PC-3 (cell line): Measurements from ENCODE around the gene GDF15. TPM values are rescaled to one million over a fixed set of nuclear protein-coding genes. Genes with fewer than 3 reads are reported as not detected.

ENCODE experiments used
- ATAC-seq: fragments of 200-7000 bp; cut with Tn5 transposase; 2 replicates; pipeline ENCODE4 v1.9.1; 2020; ENCODE audit warnings: mild to moderate bottlenecking, moderate library complexity
- BruUV-seq: library from RNA; stranded (reverse); fragments of 400-500 nt; replicated peaks from 2 replicates; lab custom pipeline; 2021; lab: Mats Ljungman, UMichigan
- CTCF ChIA-PET: fragments of 300-600 bp; sonication (Branson Sonifier 250); formaldehyde crosslinking; loops from one replicate; lab custom pipeline; 2022; ENCODE audit warnings: antibody characterized with exemption; lab: Charles Lee
- POLR2A ChIA-PET: fragments of 300-600 bp; sonication (Branson Sonifier 250); formaldehyde crosslinking; loops from one replicate; lab custom pipeline; 2022; ENCODE audit warnings: antibody characterized with exemption; ENCODE audit not compliant: unreplicated experiment; lab: Charles Lee
- DNase-seq: peaks from one replicate; pipeline ENCODE4 v3.0.0-alpha.2; 2015
- H2AFZ ChIP-seq: fragments of 300-600 bp; sonication (generic); 2 replicates; pipeline ENCODE4 v1.6.0; 2016; ENCODE audit warnings: antibody characterized with exemption, low read length
- H3F3A ChIP-seq: fragments of 300-600 bp; sonication (generic); one replicate; pipeline ENCODE4 v1.6.0; 2017; ENCODE audit warnings: antibody characterized with exemption, low read length, control low read depth, mild to moderate bottlenecking; ENCODE audit not compliant: unreplicated experiment
- H3K27ac ChIP-seq: fragments of 300-600 bp; sonication (generic); 2 replicates; pipeline ENCODE4 v1.5.1; 2016; ENCODE audit warnings: mild to moderate bottlenecking, low read length
- H3K27me3 ChIP-seq: fragments of 300-600 bp; sonication (generic); 2 replicates; pipeline ENCODE4 v1.6.1; 2016; ENCODE audit warnings: low read length, mixed read lengths
- H3K36me3 ChIP-seq: fragments of 300-600 bp; sonication (generic); 2 replicates; pipeline ENCODE4 v1.6.1; 2016; ENCODE audit warnings: low read depth, mixed run types, low read length, mixed read lengths
- H3K4me1 ChIP-seq: fragments of 300-600 bp; sonication (generic); 2 replicates; pipeline ENCODE4 v1.5.1; 2016; ENCODE audit warnings: low read length; ENCODE audit not compliant: insufficient read depth
- H3K4me2 ChIP-seq: fragments of 300-600 bp; sonication (generic); 2 replicates; pipeline ENCODE4 v1.6.0; 2016; ENCODE audit warnings: low read length
- H3K4me3 ChIP-seq: fragments of 300-600 bp; sonication (generic); 2 replicates; pipeline ENCODE4 v1.5.1; 2016; ENCODE audit warnings: mild to moderate bottlenecking, low read length, mixed read lengths
- H3K79me2 ChIP-seq: fragments of 300-600 bp; sonication (generic); 2 replicates; pipeline ENCODE4 v1.6.1; 2017; ENCODE audit warnings: low read length, mixed read lengths
- H3K9ac ChIP-seq: fragments of 300-600 bp; sonication (generic); 2 replicates; pipeline ENCODE4 v1.6.0; 2016; ENCODE audit warnings: mild to moderate bottlenecking, low read length
- H3K9me2 ChIP-seq: fragments of 300-600 bp; sonication (generic); replicated peaks from 2 replicates; pipeline ENCODE4 v1.6.1; 2016; ENCODE audit warnings: mixed run types, low read length, mixed read lengths
- H3K9me3 ChIP-seq: fragments of 300-600 bp; sonication (generic); 2 replicates; pipeline ENCODE4 v1.6.1; 2016; ENCODE audit warnings: low read length, mixed read lengths
- H4K20me1 ChIP-seq: fragments of 300-600 bp; sonication (generic); 2 replicates; pipeline ENCODE4 v1.6.1; 2016; ENCODE audit warnings: low read length, mixed read lengths
- EZH2 ChIP-seq: fragments of 300-600 bp; sonication (generic); IDR thresholded peaks from one replicate; pipeline ENCODE4 v1.6.1; 2017; ENCODE audit warnings: antibody characterized with exemption, mild to moderate bottlenecking, low read length; ENCODE audit not compliant: unreplicated experiment
- EZH2phosphoT487 ChIP-seq: fragments of 300-600 bp; sonication (generic); IDR thresholded peaks from 2 replicates; pipeline ENCODE4 v1.6.1; 2018; ENCODE audit warnings: mild to moderate bottlenecking, antibody characterized with exemption, low read length, borderline replicate concordance
- intact Hi-C: fragments of 100-400 bp; cut with micrococcal nuclease; formaldehyde crosslinking; loops from 2 replicates; pipeline ENCODE4 v1.9.0; 2023
- total RNA-seq: library from RNA; depleted of rRNA; stranded (reverse); fragments of >200 nt; gene quantifications from 2 replicates; pipeline ENCODE4 v1.2.3, GENCODE V29; 2014
- TF ChIP-seq, protein P1 (sequence below): fragments of 300-600 bp; sonication (generic); conservative IDR thresholded peaks from 2 replicates; pipeline ENCODE4 v1.5.1; 2017; ENCODE audit warnings: antibody characterized with exemption, low read depth, mild to moderate bottlenecking, low read length

GDF15 gene
- total RNA-seq, 1 experiment from 2014 or later = 84.3 TPM

DNA sequence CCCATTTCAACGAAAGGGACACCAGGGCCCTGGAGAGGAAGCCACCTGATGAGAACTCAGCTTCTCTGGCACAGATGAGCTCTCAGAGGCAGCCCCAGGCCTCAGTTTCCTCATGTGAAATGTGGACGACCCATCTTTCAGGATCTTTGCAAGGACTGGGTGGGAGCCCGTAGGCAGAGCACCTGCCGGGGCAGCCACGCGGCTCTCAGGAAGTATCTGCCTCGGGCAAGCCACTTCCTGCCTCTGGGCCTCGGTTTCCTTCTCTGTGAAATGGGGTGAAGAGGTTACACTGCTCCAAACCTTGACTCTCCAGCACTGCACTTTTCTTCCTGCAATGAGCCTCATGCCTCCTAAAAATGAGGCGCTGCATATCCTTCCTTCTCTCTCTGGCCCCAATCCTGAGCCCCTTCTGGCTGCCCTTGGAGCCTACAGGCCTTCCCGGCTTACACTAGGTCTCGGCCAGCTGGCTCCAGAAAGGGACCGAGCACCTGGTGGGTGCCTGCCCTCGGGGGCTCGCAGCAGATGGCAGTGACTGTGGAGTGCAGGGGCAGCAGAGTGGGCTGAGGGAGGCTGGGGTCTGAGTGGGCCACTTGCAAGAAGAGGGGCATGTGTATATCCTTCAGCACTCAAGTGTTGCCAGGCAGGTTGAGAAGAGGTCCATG, 36.7 kb downstream of the GDF15 start:
- POLR2A ChIA-PET = no interaction called here
- DNase-seq (no peak), ATAC-seq (no peak)
- Histone ChIP-seq H3K27me3 (no peaks in the 10 kb centered on the region), H3K9me2 (no peaks in the 10 kb centered on the region), H3F3A (no peaks in the 10 kb centered on the region), H3K9ac (no peak overlapping the region), H3K36me3 (no peaks in the 10 kb centered on the region), H4K20me1 (peaks cover 11% of the 10 kb centered on the region; the same call in 1 of the 2 replicates), H3K4me2 (no peak overlapping the region), H2AFZ (no peak overlapping the region), H3K9me3 (no peaks in the 10 kb centered on the region), H3K79me2 (peaks cover 51% of the 10 kb centered on the region), H3K4me3 (no peak overlapping the region), H3K27ac (no peak overlapping the region), H3K4me1 (peaks cover 25% of the 10 kb centered on the region)
- CTCF ChIA-PET = no interaction called here
- intact Hi-C loops = no loop called here
- TF ChIP-seq EZH2 = no peak
- TF ChIP-seq, protein P1, sequence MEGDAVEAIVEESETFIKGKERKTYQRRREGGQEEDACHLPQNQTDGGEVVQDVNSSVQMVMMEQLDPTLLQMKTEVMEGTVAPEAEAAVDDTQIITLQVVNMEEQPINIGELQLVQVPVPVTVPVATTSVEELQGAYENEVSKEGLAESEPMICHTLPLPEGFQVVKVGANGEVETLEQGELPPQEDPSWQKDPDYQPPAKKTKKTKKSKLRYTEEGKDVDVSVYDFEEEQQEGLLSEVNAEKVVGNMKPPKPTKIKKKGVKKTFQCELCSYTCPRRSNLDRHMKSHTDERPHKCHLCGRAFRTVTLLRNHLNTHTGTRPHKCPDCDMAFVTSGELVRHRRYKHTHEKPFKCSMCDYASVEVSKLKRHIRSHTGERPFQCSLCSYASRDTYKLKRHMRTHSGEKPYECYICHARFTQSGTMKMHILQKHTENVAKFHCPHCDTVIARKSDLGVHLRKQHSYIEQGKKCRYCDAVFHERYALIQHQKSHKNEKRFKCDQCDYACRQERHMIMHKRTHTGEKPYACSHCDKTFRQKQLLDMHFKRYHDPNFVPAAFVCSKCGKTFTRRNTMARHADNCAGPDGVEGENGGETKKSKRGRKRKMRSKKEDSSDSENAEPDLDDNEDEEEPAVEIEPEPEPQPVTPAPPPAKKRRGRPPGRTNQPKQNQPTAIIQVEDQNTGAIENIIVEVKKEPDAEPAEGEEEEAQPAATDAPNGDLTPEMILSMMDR = no peak
- no peak for TF ChIP-seq EZH2phosphoT487
- no TSS peak for BruUV-seq

DNA sequence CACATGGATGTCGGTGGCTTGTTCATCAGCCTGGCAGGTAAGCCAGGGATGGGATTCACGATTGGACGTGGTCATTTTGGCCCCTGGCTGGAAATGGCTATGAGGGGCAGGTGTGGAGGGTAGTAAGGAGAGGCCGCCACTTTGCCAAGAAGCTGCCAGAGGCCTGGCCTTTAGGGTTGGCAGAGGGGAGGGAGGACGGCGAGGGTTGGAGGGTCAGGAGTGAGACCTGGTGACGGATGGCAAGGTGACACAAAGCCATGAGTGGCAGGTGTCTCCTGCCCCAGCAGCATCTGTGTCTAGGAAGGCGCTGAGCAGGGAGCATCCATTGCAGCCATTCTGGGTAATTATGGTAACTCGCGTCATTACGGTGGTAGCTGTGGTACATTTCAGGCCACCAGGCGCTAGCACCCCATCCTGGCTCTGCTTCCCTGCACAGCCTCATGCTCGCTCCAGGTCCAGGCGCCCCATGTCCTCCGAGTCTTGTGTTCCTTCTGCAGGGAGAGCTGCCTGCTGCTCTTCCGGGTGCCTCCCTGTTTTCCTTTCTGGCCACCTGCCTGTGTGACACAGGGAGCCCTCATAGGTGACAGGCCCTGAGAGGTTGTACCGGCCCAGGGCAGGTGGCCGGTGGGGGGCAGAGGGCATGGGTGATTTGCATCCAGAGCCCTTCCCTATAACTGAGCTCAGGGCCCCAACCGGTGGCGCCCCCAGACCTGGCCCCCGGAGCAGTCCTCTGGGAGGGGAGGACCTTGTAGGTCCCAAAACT, 37.5 kb downstream of the GDF15 start:
- Histone ChIP-seq H3K79me2 (peaks cover 51% of the 10 kb centered on the region), H2AFZ (no peak overlapping the region), H3K9me2 (no peaks in the 10 kb centered on the region), H4K20me1 (peaks cover 11% of the 10 kb centered on the region; the same call in 1 of the 2 replicates), H3F3A (no peaks in the 10 kb centered on the region), H3K4me3 (no peak overlapping the region), H3K27ac (no peak overlapping the region), H3K9me3 (no peaks in the 10 kb centered on the region), H3K36me3 (no peaks in the 10 kb centered on the region), H3K27me3 (no peaks in the 10 kb centered on the region), H3K4me1 (peaks cover 19% of the 10 kb centered on the region), H3K9ac (no peak overlapping the region), H3K4me2 (no peak overlapping the region)
- DNase-seq (no peak), ATAC-seq (no peak)
- intact Hi-C loops = no loop called here
- BruUV-seq = no TSS peak
- TF ChIP-seq, protein P1 = no peak
- TF ChIP-seq EZH2phosphoT487 (no peak), EZH2 (no peak)
- CTCF ChIA-PET = interaction anchor here (0.6 kb wide), 1 partner anchor 73 kb away, joined by 4 read pairs; no protein-coding TSS in a partner anchor
- POLR2A ChIA-PET = no interaction called here
